ENCODE measurements around the gene ENTHD1. TPM values are rescaled to one million over a fixed set of nuclear protein-coding genes. Genes with fewer than 3 reads are reported as not detected.

The ENTHD1 gene
- total RNA-seq, 1 donor, result not detected

DNA sequence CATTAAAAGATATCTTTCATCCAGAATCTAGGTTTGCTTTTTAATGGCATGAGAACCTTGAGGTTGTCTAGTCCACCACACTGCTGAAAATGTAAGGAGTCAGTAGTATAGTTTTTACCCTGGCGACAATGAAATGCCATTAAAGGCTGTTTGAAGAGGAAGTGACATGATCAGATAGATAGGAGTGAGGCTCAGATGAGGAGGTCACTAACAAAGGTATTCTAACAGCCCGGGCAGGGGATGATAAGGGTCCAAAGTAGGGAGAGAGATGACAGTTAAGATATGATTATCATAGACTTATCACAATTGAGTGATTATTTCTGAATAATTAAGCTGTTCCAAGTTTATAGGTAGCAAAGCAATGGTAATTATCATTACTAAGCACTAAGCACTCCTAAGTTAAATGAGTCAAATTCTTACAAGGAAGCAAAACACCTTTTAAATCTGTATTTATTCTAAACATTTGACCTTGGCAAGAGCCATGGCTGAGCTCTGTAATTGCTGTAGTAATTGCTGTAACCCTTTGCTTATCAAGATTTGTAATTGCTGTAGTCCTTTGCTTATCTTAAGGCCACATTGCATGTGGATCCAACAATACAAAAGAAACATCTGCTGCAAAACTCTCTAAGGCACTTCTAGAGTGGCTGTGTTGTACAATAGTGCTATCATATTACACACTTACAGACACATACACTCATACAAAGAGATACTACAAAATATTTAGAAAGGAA, 92.6 kb downstream of the ENTHD1 start:
- no peak for DNase-seq (ENCODE audit: low read depth in 2 of 3, low spot score in 2 of 3)

- DNase-seq (ENCODE audit: low read depth in 2 of 3, low spot score in 2 of 3), result no peak
Observed at GRCh38 chr22:39797528-39798147, 95.9 kb downstream of the ENTHD1 start.

- no peak for DNase-seq (ENCODE audit: low read depth in 2 of 3, low spot score in 2 of 3)
Observed at GRCh38 chr22:39789788-39790187, 103.8 kb downstream of the ENTHD1 start.

DNA sequence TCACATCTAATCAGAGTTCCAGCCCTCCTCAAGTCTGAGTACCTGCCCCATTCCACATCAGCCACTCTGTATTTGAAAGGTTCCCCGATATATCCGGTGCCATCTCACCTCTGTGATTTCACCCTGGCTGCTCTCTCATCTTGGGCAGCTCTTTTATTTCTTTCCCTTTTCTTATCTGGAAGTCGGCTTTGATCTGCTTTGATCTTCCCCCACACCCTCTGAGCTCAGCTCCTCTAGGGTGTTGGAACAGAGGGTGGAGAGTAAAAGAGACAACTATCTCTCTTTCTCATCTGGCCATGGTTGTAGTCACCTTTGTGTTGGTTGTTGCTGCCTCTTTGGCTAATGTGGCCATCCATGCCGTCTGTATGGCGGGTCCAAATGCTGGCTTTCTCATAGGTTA, 108.3 kb downstream of the ENTHD1 start:
- no peak for DNase-seq (ENCODE audit: low read depth in 2 of 3, low spot score in 2 of 3)

DNA sequence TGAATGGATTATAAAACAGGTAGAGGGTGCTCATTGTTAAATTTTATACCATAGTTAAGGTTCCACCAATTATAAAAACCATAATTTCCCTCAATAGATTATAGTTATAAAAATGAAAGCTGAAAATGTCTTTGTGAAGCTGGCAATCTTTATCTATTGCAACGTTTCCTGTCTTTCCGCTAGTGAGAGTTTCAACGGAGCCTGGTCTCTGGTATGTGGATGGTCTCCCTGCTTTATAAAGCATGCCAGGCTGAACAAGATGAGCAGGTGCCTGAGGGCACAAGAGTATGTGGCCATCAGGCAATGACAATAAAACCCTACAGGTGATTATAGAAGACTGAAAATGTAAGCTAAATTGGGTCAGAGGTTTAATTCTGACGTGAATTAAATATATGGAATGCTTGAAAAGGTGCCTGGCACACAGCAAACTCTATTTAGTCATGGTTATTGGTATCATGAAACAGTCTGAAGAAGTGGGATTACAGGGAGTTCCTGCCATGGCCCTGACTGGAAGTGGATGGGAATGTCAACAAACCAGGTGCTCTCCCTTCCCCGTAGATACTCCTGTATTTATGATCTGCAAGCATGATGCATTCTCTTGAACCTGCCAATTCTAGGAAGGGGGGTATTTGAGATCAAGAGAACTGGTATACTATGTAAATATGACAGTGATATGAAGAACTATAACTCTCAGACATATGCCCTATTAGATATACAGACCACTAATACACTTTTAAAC, 115.7 kb downstream of the ENTHD1 start:
- peak in 1 of 3 donors; percentile 23 for DNase-seq (ENCODE audit: low read depth in 2 of 3, low spot score in 2 of 3)

- no peak for DNase-seq (ENCODE audit: low read depth in 2 of 3, low spot score in 2 of 3)
Observed at GRCh38 chr22:39776295-39777009, 117.1 kb downstream of the ENTHD1 start.

- peak in 1 of 3 donors; percentile 16 for DNase-seq (ENCODE audit: low read depth in 2 of 3, low spot score in 2 of 3)
Observed at GRCh38 chr22:39773976-39774539, 119.5 kb downstream of the ENTHD1 start.

DNA sequence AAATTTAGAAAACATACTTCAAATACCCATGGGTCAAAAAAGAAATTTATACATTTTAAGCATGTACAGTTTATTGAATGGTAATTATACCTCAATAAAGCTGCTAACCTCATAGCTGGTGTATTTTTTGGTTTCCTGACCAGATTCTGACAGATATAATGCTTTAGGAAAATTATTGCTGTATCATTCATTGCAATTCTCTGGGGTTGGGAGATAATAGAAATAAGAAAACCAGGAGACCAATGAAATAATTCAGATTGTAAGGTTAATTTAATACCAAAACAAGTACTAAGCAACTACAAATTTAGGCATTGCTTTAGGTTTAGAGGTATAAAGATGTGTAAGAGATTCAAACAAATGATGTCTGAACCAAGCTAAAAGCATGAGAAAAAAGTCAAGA, 120.1 kb downstream of the ENTHD1 start:
- DNase-seq (ENCODE audit: low read depth in 2 of 3, low spot score in 2 of 3), result no peak

DNA sequence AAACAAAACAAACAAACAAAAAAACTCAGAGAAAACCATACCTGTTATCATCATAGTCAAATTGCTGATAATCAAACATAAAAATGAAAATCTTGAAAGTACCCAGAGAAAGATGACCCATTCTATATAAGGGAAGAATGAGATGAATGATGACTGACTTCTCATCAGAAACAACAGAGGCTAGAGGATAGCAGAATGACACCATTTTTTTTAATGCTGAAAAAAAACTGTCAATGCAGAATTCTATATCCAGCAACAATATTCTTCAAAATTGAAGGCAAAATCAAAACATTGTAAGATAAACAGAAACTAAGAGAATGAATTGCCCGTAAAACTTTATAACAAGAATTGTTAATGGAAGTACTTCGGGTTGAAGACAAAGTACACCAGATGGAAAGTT, 122.1 kb downstream of the ENTHD1 start:
- DNase-seq (ENCODE audit: low read depth in 2 of 3, low spot score in 2 of 3), result no peak

- DNase-seq (ENCODE audit: low read depth in 2 of 3, low spot score in 2 of 3), result no peak
Observed at GRCh38 chr22:39765661-39766060, 127.9 kb downstream of the ENTHD1 start.

DNA sequence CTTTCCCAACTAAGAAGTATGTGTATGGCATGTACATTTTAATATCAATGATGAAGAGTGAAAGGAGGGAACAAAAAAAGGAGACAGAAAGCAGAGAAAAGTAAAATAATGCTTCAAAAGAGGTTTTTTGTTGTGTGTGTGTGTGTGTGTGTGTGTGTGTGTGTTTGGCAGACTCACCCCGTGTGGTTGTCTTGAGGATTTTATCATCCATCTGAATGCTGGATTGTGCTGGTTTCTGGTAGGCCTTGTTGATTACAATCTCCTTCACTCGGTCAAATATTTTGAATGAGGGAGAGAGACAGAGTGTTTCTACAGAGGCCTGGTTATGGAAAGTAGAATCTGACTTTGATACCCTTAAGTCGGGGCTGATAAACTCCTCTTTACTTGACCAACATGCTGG, 128.5 kb downstream of the ENTHD1 start:
- no peak for DNase-seq (ENCODE audit: low read depth in 2 of 3, low spot score in 2 of 3)

DNA sequence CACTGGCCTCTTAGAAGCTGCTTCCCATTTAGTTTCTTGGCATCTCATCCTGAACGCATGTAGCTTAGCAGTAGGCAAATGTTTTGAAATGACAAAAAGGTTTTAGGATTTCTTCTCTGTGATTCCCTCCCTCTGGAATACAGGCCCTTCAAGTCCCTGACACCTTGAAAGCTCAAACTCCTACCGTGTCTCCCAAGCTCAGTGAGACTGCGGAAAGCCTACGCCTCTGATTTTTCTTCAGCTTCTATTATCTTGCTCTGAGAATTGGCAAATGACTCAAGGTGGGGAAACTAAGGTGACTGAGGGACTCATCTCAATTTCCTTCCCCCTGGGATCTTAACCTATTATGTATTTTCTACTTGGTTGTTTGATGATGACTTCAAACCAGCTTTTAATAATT, 130.3 kb downstream of the ENTHD1 start:
- DNase-seq (ENCODE audit: low read depth in 2 of 3, low spot score in 2 of 3), result no peak

DNA sequence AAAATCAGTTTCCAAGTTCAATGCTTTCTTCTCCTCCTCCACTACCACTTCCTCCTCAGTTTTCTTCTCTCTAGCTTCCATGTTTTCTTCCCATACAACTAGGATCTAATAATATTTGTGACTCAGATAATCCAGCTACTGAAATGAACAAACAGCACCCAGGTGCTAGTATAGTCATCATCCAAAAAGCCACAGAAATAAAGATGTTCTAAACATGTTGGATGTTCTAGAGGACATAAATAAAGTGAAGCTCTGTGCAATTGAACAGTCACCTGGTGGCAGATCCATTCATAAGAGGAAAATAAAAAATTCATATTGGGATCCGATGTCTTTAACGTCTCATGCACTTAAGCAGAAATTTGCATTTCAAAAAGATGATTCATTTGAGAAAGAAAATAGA, 142.8 kb downstream of the ENTHD1 start:
- DNase-seq (ENCODE audit: low read depth in 2 of 3, low spot score in 2 of 3), result no peak

DNA sequence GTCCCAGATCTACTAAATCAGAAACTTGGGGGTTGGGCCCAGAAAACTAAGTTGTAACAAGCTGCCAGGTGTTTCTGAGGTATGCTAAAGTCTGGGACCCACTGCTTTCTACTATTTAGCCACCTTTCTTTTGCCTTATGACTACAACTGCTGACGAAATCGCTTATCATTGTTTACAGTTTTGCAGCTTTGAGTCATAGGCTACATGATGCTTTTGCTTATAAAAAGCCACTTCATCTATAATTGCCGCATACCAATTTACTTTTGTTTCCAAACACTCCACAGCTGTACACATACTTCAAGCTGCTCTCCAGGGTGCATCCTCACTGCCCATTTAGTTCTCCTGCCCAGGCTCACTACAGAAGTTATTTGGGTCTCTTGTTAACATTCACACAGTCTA, 144.7 kb downstream of the ENTHD1 start:
- DNase-seq (ENCODE audit: low read depth in 2 of 3, low spot score in 2 of 3), result no peak

DNA sequence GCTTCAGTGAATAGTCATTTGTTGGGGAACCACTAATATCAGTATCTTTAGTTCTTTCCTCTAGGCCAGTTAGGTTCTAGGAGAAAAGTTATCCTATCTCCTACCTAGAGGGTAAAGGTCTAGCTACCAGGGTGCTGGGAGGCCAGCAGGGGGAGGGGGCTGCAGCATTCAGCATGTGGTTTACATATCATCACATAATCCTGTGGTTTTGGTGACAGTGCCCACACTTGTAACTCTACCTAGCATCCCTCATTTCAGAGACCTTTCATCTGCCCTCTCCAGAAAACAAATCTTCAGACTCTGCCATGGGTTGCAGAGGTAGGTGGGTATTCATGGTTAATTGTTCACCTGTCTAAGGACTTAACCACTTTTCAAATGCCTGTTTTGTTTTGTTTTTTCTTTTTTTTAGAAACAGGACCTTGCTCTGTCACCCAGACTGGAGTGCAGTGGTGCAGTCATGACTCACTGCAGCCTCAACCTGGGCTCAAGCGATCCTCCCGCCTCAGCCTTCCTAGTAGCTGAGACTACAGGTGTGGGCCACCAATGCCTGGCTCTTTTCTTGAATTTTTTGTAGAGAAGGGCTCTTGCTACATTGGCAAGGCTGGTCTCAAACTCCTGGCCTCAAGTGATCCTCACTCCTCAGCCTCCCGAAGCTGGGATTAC, 146.8 kb downstream of the ENTHD1 start:
- no peak for DNase-seq (ENCODE audit: low read depth in 2 of 3, low spot score in 2 of 3)

- DNase-seq (ENCODE audit: low read depth in 2 of 3, low spot score in 2 of 3), result no peak
Observed at GRCh38 chr22:39745789-39746188, 147.8 kb downstream of the ENTHD1 start.

DNA sequence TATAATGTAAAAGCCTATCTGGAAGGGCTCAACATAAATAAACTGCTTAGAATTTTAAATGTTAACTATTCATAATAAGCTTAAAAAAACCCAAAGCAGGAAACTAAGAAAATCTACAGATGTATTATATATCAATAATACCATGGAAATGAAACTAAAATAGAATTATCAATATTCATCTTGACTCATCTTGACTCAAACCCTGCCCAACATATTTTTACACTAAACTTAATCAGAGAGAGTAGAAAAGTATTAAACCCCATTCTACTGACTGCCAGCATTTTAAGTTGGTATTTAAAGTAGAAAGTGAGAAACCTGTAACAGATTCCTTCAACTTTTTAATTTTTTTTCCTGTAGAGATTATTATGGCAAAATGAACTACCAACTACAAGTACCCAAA, 149.2 kb downstream of the ENTHD1 start:
- no peak for DNase-seq (ENCODE audit: low read depth in 2 of 3, low spot score in 2 of 3)

DNA sequence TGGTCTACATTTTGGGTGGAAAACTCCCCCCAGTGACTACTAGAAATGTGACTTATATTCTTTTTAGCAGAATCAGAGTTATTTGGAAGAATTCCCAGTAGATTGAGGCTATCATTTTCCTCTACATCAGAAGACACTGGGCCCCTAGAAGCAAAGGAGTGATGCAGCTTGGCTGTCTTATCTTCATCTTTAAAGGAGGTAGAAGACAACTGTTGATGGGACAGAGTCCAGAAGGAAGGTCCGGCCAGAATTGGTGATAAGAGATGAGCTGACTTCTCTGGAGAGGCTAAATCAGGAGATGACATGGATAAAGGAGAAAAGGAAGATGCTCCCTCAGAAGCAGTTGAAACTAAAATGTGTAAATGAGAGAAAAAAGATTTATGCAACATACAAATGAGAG, 149.6 kb downstream of the ENTHD1 start:
- DNase-seq (ENCODE audit: low read depth in 2 of 3, low spot score in 2 of 3), result no peak

DNA sequence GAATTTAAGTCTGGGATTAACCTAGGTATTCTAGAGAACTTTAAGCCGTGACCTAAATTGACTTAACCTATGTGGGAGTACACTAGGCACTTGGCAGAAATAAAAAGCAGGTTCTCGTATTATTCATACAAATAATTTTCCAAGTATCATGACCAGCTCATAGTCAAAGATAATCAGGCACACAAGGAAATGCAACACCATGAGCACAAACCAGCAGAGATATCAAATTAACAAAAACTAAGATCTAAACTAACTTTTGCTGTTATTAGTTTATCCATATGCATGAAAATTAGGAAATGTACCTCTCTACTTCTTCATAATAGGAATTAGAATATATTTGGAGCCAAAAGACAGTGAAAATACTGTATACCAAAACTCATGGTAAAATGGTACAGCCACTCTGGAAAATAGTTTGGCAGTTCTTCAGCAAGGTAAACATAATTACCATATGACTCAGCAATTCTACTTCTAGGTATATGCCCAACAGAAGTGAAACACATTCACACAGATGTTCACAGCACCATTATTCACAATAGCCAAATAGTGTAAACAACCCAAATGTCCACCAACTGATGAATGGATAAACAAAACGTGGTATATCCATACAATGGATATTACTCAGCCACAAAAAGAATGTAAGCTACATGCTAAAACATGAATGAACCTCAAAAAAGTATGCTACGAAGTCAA, 154.1 kb downstream of the ENTHD1 start:
- no peak for DNase-seq (ENCODE audit: low read depth in 2 of 3, low spot score in 2 of 3)

DNA sequence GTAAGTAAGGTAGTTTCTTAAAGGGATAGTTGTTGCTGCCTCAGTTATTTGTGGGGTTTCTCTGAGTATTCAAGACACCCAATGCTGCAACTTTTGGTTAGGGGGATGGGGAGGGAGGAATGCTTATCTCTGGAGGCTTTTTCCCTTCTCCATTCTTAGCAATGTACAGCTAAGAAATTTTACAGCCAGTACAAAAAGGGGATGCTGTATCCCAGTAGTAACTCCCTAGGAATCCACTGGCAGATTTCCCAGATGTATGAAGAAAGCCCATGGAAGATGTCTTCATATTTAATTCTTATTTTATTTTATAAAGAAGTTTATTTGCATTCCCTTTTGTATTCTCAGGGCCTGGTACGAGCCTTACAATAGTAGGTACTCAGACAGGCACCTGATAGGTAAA, 154.8 kb downstream of the ENTHD1 start:
- DNase-seq (ENCODE audit: low read depth in 2 of 3, low spot score in 2 of 3), result no peak

Data from hematopoietic multipotent progenitor cell (in vitro differentiated cells).